Activated T-helper 9 cell treated with anti-CD3 and anti-CD28 coated beads, Interleukin-2, amount 50 U/mL, for 16 hours (primary cell): Measurements from ENCODE around the gene DHH.

Source experiments
- DNase-seq: peaks from one replicate; pipeline ENCODE4 v3.0.0-alpha.2; 2020; ENCODE audit warnings: low read depth

The DHH gene

DNA sequence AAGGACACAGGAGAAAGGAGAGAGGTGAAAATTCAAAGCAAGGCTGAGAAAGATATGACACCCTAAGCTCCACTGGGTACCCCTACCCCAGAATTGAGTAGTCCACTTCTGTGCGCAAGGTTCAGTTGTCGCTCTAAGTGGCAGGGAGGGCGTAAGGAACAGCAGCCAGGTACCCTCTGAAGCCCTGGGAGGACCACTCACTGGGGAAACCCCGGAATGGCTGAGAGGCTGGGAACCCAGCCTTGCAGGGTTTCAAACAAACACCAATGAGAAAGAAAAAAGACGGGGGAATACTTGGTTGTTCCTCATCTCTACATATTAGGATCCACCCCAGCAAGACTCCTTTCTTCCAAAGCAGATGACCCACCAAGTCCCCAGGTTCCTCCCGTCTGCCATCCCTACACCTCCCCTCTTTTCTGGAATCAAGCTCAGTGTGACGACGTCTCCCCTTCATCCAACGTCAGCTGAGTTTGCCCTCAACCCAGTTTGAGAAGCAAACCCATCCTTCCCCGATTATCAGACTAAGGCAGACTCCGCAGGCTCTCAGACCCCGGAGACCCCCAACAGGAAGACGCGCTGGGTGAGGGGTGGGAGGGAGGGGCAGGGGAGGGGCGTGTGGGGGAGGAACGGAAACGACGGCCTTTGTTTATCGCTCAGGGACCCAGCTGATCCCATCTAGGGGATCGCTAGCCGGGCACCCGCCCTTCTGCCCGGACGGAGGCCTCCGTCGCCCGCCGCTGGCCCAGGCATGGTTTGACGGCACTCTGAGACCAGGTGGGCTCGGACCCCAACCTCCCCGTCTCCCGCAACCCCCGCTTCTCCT is 15.3 kb upstream of the DHH start:
- DNase-seq = no peak

DNA sequence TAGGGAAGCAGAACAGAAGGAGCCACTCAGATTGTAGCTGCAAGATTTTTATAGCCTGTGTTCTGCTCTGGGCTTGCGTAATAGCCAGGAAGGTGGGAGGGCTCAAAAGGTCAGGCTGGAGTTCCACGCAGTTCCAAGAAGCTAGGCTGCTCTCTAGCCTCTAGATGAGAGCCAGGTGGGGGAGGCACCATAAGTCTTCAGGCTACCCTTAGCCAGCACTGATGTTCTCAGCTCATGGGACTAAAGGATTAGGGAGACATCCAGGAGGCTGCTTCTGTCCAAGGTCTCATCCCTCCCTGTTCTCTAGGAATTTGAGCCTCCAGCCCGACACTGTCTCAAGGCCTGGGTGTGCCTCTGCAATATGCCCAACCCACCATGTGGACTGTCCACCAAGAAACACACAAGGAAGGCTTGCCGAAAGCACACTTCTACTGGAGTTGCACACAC is 14.4 kb upstream of the DHH start:
- no peak for DNase-seq

DNA sequence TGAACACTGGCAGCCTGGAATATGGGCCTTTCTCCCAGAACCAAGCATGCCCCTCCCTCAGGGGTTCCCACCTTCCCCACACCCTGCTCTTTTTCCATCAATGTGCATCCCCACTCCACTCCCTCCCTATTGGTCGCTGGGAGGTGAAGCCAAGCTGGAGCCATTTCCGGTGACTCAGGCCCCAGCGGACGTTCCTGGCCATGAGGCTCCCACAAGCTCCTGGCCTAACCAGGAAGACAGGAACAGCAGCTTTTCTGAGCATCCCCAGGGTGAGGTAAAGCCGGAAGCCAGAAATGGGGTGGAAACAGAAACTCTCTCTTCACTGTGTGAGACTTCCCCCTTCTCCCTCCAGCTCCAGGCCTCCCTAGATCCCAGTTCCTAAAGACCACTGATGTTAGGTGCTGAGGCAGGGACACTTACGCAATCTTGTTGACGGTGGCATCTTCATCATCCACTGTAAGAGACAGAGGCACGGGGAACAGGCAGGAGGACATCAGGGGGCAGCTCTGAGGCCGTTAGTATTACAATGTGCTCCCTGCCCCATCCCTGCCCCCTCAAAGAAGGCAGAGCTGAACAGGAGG is 11.0 kb upstream of the DHH start:
- no peak for DNase-seq

DNA sequence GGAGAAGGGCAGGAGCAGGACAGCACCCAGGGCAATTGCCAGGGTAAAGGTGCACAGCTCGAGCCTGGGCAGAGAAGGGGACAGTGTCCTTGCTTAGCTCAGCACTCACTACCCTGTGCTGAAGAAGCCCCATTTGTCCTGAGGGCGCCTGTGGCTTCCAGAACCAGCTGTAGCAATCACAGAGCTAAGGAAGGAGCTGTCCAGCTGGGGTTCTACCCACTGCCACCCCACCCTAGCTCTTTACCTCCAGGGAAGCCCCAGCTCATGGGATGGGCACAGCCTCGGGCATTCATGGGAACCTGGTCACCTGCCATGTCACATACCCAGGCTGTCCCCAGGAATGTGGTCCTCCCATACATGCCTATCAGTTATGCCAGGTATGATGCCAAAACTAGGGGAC is 10.2 kb upstream of the DHH start:
- DNase-seq = no peak

DNA sequence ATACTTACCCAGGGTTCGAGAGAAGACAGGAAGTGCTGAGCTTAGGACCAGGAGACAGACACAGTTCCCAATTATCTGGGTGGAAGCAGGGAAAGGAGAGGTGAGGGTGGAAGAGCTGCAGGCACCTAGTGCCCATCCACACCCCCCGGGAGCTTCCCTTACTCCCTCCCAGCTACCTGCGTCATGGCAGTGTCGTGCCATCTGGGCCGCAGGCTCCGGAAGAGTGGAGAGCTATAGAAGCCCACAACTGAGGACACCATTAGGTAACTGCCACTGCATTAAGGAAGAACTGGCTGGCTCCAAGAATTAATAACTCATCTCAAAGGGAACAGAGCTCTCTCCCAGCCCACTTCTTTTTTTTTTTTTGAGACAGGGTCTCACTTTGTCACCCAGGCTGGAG is 5.8 kb upstream of the DHH start:
- DNase-seq = no peak

DNA sequence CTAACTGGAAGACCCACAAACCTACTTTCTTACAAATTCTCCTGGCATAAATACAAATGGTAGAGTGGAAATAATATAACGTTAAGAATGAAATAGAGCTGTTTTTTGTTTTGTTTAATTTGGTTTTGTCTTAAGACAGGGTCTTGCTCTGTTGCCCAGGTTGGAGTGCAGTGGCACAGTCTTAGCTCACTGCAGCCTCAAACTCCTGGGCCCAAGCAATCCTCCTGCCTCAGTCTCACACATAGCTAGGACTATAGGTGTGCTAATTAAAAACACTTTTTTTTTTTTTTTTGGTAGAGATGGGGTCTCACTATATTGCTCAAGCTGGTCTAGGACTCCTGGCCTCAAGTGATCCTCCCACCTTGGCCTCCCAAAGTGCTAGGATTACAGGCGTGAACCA is 4.1 kb upstream of the DHH start:
- DNase-seq = no peak

DNA sequence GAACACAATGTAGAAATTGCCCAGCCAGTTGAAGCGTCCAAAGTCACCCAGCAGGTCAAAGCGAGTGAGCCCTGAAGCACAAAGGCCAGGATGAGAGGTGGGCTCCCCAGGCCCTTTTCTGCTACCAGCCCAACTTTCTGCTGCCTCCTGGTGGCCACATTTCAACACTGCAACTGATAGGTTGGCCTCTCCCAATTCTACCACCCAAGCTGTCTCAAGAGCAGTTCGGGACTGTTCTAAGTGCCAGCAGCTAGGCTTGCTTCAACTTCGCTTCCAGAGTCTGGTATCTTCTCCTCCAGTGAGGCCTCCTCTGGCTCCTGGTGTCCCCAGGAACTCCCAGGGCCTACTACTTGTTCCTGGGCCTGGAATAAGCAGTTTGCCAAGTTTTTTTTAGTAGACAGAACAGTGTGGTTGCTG is 3.4 kb upstream of the DHH start:
- DNase-seq = peak; percentile 24

DNA sequence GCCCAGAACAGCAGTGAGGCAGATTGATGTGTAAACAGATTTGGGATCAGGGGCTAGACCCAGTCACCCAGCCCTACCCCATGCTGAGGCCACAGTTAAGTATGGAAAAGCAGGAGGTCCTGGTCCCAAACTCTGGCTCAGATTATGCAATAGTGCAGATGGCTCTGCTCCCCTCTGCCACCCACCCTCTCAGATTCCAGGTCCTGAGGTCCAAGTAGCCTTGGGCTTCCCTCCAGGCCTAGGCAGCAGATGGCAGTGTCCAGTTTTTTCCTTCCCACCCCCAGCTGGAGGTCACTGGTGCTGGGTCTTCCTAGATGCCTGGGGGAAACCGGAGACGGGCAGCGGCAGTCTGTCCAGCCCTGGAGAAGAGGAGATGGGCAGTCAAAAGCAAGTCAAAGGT is 2.8 kb upstream of the DHH start:
- DNase-seq = no peak

DNA sequence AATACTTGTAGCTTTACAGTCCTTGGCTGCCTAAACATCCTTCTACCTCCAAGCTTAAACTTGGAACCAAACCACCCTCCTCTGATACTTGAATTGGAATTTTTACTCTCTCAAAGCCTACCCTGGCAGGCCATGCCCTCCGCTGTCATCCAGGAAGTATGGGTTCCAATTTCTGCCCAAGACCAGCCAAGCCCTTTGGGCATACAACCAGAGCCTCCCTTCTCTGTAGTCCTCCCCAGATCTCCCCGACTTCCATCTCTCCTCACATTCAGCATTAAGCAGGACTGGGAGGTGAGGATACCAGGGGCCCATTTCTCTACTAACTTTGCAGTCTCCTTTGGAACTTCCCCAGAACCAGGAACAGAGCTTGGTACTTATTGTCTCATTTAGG is 369 bp upstream of the DHH start:
- no peak for DNase-seq

DNA sequence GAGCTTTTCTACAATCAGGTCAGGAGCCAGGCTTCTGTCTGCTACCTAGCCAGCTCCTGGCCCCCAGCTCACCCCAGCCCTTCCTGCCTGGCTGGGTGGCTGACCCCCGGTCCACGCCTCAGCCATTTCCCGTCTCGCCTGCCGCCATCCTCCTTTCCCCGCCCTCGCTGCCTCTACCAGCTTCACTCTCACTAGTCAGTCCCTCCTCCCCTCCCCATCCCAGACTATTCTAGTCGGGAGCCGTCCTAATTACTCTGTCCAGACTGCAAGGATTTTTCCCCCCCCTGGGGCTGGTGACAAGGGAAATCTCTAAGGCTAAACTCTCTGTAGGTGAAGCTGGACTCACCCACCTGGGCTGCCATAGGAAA is 825 bp downstream of the DHH start:
- DNase-seq = no peak

DNA sequence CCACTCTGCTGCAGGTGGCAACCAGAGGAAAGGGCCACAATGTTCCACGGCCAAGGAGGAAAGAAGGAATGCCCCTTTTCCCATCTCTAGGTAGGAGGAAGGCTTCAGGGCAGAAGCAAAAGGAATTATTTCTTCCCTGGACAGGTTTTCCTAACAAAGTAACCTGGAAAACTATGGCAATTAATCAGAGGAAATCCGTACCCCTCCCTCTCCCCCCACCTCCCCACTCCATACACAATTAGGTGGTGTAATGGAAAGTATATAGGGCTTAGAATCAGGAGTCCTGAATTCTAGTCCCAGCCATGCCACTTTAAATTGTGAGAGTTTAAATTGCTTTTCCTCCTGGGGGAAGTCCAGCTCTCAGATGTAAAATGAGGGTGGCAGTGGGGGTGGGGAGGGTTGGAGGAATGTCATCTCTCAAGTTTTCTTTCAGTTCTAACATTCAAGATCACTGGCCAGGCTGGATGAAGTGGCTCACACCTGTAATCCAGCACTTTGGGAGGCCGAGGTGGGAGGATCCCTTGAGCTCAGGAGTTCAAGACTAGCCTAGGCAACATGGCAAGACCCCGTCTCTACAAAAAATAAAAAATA is 1.7 kb downstream of the DHH start:
- DNase-seq = no peak

DNA sequence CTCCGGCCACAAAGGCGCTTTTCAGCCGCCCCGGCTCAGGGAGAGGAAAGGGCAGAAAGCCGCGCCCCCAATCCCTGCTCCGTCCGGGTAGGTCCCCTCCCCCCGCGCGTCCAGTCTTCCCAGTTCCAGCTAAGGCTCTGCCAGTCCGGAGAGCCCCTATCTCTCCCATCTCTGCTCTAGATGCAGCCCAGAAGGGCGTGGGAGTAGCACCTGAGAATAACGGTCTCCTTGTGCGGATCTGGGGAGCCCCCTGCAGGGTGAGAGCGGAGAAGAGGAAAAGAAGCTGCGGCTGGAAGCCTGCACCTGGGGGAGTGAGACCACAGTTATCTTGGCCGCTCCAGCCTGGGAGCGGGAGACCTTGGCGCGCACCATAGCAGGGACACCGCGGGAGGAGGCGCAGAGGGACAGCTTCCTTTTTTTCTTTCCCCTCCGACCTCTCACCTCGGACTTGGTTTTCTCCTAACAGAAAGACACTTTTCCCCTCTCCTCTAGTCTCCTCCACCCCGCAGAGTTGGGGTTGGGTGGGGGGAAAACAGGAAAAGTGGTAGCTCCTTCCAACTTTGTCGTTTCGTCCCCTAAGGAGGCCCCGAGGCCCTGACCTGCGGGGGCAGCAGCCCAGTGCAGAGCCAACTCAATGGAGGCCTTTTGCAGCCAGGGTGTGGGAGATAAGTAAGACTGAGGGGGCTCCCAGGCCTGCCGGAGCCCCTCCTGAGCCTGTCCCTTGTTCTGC is 2.4 kb downstream of the DHH start:
- DNase-seq = peak; percentile 52

DNA sequence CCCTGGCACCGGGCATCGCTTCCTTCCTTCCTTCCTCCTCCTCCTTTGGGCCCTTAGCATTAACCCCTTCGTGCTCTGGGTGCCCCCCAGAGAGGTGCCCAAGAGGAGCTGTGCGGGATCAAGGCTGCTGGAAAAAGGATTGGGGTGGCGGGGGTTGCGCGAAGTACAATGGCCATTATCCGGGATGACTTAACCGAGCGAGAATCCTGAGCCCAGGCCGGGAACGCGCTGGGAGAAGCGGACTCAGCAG is 2.8 kb downstream of the DHH start:
- no peak for DNase-seq

DNA sequence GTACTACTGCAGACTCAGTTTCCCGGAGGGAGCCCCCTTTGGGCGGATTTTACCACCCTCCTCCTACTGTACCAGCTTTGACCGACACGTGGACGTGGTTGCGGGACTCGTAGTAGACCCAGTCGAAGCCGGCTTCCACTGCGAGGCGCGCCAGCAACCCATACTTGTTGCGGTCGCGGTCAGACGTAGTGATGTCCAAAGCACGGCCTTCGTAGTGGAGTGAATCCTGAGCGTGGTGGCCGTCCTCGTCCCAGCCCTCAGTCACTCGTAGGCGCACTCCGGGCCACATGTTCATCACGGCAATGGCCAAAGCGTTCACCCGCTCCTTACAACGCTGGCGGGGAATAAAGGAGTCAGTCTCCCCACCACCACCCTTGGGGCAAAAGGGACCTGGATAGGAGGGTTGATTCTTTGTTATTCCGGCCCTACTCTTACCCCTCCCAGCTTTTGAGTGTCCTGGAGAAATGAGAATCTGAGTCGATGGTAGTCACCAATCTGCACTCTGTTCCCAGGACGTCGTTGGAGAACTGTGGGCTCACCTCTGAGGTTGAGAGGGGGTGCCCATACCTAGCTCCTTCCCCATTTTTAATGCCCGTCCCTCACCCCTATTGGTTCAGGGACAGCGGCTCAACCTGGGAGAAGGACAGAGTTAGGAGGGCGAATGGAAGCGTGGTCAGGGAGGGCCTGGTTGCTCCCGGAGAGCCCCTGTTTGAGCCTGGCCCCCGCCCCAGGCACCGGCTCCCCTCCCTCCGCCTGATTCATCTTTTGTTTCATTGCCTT is 3.4 kb downstream of the DHH start:
- DNase-seq = no peak

DNA sequence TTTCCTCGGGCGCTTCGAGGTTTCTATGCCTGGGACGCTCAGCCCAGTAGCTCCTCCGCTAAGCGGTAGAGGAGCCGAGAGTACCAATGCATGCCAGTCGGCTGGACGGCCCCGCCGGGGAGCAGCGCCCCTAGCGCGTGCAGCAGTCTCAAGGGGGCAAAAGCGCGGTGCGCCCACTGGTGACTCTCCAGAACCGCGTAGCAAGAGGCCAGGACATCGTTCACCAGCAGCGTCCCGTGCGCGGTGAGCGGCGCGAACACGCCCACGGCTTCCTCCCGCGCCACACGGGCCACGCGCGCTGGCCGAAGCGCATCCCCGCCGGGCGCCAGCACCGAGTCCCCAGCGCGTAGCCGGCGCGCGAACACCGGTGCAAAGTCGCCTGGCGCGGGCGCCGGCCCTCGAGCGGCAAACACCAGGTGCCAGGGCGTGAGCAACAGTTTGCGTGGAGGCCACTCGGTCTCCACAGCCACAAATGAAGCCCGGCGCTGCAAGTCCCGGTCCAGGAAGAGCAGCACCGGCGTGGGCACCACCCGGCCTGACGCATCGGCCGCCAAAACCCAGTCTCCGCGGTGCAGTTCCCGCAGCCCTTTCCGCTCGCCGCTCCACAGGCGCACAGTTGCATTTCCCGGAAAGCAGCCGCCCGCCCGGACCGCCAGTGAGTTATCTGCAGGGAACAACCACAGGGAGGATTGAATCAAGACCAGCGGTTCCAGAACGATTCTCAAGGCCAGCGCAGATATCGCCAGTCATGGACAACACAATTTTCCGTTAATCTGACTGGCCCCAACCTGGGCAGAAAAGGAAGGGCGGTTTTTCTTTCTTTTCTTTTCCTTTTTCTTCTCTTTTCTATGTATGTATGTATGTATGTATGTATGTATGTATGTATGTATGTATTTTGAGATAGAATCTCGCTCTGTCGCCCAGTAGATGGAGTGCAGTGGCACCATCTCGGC is 4.5 kb downstream of the DHH start:
- DNase-seq = no peak

DNA sequence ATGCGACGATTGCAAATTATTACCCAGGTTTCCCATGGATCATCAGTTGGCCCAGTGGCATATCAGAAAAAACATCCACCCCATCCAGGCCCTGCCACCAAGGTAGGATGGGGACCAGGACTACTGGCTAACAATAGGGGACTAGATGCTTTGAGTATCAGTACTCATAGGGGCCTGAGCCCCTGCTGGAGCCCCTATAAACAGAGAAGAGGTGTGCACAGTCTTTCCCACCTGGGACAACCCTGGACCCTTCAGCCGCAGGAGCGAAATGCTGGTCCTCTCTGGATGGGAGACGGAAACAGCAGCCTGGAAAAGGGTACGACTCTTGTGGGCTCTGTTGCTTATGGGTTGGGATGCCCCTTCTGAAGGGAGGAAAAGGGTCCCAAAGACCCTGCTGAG is 5.7 kb downstream of the DHH start:
- no peak for DNase-seq

DNA sequence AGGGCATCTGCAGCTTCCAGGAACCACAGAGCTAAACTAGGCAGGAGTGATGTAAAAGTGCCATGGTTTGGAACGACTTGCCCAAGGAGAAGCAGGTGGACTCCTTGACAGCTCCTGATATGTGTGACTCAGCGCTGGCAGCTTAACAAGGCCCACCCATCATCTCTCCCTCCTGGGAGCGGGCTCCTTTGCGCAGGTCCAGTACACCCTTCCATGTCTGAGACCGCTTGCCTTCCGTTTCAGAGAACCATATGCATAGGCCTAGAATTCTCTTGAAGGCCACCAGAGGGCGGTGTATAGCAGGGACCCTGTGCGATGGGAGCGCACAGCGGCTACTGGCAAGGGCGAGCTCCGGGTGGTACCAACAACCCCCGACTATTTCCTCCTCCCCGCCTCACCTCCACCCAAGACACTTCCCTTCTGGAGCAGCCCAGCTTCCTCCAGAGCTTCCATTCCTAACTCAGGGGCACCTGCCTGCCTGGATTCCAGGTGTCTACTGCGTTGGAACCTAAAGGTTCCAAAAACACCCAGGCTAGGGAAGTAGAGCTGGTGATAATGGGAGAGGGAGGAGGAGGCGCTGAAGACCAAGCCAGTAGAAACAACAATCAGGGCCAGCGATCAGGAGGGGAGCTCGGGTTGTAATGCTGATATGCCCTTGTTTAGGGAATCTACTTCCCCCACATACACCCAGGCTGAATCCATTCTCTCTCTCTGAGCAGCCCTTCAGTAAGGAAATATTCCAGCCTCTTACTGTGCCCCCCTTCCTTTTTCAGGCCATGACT is 6.3 kb downstream of the DHH start:
- peak; percentile 53 for DNase-seq

DNA sequence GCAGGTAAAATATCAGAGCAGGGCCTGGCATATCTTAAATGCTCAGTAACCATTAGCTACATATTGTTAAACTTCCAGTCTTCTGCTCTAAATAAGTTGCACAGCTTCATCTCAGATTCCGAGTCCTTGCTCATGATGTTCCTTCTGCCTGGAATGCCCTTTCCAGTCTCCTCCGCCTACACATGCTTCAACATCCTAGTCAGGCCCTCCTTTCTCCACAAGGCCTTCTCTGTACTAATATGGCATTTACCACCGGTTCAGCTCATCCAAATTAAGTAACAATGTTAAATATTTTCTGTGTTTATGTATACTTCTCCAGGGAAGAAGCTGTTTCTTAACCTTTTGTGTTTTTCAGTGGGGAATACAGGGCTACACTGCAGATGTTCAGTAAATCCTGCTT is 8.5 kb downstream of the DHH start:
- no peak for DNase-seq

DNA sequence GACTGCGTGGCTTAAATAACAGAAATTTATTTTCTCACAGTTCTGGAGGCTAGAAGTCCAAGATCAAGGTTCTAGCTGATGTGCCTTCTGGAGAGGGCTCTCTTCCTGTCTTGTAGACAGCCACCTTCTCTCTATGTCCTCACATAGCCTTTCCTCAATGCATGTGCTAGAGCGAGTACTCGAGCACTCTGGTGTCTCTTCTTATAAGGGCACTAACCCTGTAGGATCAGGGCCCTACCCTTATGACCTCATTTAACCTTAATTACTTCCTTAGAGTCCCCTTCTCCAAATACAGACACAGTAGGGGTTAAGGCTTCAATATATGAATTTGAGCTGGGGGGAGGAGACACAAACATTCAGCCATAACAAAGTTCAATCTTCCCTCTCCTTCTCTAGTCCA is 10.2 kb downstream of the DHH start:
- DNase-seq = no peak

DNA sequence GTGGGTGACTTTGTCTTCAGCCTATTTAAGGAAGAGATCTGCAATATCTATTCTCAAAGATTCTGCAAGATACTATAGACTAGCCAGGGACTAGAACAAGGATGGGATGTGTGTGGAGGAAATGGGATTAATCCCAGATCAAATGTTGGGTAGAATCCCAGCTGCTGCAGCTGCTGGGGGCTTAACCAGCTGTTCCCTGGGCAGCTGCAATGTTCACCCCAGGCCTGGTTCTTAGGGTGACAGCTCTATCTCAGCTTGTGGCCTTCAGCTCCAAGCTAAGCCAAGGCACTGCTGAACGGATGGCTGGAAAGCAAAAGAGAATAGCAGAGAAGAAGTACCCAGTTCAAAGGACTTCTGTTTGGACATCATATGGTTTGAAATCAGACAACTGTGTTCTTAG is 14.8 kb downstream of the DHH start:
- no peak for DNase-seq

DNA sequence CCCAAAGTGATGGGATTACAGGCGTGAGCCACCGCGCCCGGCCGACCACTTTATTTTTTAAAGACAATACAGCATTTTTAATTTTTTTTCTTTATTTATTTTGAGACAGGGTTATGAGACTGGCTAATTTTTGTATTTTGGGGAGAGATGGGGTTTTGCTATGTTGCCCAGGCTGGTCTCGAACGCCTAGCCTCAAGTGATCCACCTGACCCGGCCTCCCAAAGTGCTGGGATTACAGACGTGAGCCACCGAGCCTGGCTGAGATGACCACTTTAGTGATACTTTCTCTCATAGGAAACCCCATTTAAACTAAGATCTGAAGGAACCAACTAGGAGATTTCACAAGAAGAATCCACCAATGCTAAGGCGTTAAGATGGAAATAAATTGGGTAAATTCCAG is 23.6 kb downstream of the DHH start:
- DNase-seq = no peak
